ENCODE measurements around the gene SERPINB3.
"Not testable (repeated sequence)": the region's sequence is repeated elsewhere in the genome, so short reads cannot be mapped to it uniquely, and the experiment has no call there.

GRCh38 chr18:63641157-63641680 lies 20.5 kb downstream of the SERPINB3 start:
- not testable (repeated sequence) for TF ChIP-seq CTCF, POLR2A (IDR thresholded peaks at IDR 0.05)

Measured in stomach (tissue), 4 donors.